Measurements from ENCODE around the gene TBATA.
"Not testable (repeated sequence)": the region's sequence is repeated elsewhere in the genome, so short reads cannot be mapped to it uniquely, and the experiment has no call there.

Gene TBATA

DNA sequence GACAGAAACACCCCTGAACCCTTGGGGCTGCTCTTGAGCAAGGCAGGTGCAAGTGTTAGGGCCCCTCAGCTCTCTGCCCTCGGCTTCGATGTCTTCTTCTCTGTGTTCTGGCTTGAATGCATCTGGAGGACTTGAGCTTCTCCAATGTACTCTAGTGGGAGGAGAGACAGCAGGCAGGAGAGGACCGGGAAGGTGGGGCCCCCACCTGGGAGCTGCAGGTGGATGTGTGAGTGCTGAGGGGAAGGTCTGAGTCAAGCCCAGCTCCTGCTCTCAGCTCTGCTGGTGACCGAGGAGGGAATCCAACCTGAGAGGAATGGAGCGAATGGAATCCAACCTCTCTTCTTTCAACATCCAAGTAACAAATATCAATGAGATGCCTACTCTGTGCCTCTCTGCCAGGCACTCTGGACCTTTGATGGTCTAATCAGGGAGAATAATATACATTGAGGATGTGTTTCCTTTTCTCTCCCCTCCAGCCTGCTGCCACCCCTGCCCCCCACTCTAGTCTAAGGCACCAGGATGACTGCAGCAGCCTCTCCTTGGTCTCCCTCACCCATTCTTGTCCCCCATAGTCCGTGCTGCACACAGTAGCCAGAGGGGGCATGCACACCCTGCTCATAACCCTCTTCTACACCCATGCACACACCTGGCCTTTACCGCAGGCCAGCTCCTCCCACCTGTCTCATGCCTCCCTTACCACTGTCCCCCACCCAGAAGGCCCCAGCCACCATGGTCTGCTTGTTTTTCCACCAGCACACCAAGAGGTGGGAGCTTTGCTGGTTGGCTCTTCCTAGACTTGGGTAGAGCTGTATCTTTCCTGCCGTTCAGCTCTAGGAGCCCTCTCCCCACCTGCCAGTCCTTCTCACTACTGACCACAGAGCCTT lies 13.6 kb downstream of the TBATA start:
- DNase-seq (ENCODE audit: low read depth): no peak
- TF ChIP-seq, protein P1, sequence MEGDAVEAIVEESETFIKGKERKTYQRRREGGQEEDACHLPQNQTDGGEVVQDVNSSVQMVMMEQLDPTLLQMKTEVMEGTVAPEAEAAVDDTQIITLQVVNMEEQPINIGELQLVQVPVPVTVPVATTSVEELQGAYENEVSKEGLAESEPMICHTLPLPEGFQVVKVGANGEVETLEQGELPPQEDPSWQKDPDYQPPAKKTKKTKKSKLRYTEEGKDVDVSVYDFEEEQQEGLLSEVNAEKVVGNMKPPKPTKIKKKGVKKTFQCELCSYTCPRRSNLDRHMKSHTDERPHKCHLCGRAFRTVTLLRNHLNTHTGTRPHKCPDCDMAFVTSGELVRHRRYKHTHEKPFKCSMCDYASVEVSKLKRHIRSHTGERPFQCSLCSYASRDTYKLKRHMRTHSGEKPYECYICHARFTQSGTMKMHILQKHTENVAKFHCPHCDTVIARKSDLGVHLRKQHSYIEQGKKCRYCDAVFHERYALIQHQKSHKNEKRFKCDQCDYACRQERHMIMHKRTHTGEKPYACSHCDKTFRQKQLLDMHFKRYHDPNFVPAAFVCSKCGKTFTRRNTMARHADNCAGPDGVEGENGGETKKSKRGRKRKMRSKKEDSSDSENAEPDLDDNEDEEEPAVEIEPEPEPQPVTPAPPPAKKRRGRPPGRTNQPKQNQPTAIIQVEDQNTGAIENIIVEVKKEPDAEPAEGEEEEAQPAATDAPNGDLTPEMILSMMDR (IDR thresholded peaks at IDR 0.05; ENCODE audit: control insufficient read depth, insufficient read depth, low read depth, low read length, missing control alignments): no peak
- H3K4me3 ChIP-seq (ENCODE audit: control insufficient read depth, low read depth, low read length): no peak overlapping the region

DNA sequence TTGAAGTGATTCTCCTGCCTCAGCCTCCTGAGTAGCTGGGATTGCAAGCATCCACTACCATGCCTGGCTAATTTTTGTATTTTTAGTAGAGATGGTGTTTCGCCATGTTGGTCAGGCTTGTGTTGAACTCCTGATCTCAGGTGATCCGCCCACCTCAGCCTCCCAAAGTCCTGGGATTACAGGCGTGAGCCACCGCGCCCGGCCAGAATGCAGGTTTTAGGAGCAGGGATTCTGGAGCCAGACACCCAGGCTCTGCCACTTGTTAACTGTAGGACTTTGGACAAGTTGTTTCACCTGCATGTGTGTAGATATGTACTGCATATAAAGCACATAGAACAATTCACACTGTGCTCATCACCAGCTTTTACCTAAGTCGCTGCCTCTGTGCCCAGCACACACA lies 14.7 kb downstream of the TBATA start:
- not testable (repeated sequence) for DNase-seq (ENCODE audit: low read depth); H3K4me3 ChIP-seq (ENCODE audit: control insufficient read depth, low read depth, low read length)

DNA sequence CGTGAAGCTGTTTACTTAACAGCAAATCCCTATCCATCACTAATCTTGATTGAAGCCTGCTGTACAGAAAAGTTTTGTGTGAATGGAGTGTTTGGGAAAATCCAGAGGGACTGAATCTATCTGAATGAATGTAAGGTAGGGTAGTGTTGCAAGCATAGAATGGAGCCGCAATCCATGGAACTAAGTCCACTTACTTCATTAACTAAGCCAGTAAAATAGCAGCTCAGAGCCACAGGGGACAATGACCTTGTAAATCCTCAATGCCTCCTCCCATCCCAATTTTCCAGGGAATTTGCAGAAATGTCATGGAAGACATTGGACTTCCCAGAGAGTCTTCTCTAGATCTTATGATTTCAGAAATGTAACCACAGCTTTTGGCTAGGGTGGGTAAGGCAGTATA lies 15.2 kb downstream of the TBATA start:
- no peak for DNase-seq (ENCODE audit: low read depth)
- TF ChIP-seq, protein P1 (IDR thresholded peaks at IDR 0.05; ENCODE audit: control insufficient read depth, insufficient read depth, low read depth, low read length, missing control alignments): no peak

DNA sequence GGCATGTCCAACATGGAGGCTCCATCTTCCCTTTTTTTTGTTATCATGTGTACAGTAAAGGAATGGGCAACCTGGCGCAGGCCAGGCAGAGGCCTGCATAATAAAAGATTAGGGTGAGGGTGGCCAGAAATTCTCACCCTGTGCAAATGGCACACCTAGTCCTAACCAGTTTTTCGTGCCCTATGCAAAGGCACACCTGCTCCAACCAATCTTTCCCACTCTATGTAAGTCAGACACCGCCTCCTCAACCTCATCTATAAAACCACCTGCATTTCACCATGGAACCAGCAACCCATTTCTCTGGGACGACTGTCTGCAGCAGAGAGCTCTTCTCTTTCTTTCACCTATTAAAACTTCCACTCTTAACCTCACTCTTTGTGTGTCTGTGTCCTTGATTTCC lies 16.1 kb downstream of the TBATA start:
- no peak for DNase-seq (ENCODE audit: low read depth)
- TF ChIP-seq, protein P1 (IDR thresholded peaks at IDR 0.05; ENCODE audit: control insufficient read depth, insufficient read depth, low read depth, low read length, missing control alignments): no peak
- no peak overlapping the region for H3K4me3 ChIP-seq (ENCODE audit: control insufficient read depth, low read depth, low read length)

More for the DNA sequence above, 15.2 kb downstream of the TBATA start:
- H3K4me3 ChIP-seq (ENCODE audit: control insufficient read depth, low read depth, low read length): no peak overlapping the region

DNA sequence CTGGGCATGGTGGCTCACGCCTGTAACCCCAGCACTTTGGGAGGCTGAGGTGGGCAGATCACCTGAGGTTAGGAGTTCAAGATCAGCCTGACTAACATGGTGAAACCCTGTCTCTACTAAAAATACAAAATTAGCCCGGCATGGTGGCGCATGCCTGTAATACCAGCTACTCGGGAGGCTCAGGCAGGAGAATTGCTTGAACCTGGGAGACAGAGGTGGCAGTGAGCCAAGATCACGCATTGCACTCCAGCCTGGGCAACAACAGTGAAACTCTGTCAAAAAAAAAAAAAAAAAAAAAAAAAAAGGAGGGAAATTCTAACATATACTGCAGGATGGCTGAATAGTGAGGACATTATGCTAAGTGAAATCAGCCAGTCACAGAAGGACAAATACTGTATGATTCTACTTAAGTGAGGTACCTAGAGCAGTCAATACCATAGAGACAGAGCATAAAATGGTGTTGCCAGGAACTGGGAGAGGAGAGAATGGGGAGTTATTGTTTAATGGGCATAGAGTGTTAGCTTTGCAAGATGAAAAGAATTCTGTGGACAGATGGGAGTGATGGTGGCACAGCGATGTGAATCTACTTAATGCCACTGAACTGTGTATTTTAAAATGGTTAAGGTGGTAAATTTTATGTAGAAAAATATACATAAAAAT lies 17.0 kb downstream of the TBATA start:
- DNase-seq (ENCODE audit: low read depth); H3K4me3 ChIP-seq (ENCODE audit: control insufficient read depth, low read depth, low read length): not testable (repeated sequence)

DNA sequence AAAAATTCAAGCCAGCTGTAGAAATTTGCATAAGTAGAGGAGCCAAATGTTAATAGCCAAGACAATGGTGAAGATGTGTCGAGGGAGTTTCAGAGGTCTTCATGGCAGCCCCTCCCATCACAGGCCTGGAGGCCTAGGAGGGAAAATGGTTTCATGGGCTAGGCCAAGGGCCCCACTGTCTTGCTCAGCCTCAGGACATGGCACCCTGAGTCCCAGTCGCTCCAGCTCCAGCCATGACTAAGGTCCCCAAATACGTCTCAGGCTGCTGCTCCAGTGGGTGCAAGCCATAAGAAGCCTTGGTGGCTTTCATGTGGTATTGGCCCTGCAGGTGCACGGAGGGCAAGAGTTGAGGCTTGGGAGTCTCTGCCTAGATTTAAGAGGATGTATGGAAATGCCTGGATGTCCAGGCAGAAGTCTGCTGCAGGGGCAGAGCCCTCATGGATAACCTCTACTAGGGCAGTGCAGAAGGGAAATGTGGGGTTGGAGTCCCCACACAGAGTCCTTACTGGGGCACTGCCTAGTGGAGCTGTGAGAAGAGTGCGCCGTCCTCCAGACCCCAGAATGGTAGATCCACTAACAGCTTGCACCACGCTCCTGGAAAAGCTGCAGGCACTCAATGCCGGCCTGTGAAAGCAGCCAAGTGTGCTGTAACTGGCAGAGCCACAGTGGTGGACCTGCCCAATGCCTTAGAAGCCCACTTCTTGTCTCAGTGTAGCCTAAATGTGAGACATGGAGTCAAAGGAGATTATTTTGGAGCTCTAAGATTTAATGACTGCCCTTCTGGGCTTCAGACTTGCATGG lies 19.2 kb downstream of the TBATA start:
- no peak overlapping the region for H3K4me3 ChIP-seq (ENCODE audit: control insufficient read depth, low read depth, low read length)
- TF ChIP-seq, protein P1 (IDR thresholded peaks at IDR 0.05; ENCODE audit: control insufficient read depth, insufficient read depth, low read depth, low read length, missing control alignments): no peak
- DNase-seq (ENCODE audit: low read depth): no peak

DNA sequence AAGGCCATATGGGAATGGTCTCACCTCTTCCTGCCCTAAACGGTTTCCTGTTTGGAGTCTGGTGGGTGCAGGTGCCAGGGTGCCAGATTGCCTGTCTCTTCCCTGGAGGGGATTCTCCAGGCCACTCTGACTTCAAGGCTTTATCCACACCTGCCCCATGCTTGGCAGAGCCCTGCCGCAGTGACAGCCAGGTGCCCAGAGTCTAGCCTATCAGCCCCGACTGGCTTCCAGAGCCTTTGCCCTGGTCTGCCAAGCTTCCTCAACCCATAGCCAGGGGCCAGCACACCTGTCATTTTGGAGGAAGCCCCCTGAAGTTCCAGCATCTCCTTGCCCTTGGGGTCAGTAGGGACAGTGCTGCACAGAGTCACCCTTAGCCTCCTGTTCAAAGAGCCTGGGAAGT lies 21.6 kb downstream of the TBATA start:
- no peak for DNase-seq (ENCODE audit: low read depth)
- H3K4me3 ChIP-seq (ENCODE audit: control insufficient read depth, low read depth, low read length): no peak overlapping the region

More for the DNA sequence above, 21.6 kb downstream of the TBATA start:
- TF ChIP-seq, protein P1 (IDR thresholded peaks at IDR 0.05; ENCODE audit: control insufficient read depth, insufficient read depth, low read depth, low read length, missing control alignments): no peak

Data from AG09309 (cell line).